Endothelial cell of umbilical vein (primary cell): ENCODE results near the gene EPS15. TPM values are rescaled to one million over a fixed set of nuclear protein-coding genes. Genes with fewer than 3 reads are reported as not detected.

Experiments used
- BruUV-seq: library from RNA; stranded (reverse); fragments of 400-500 nt; replicated peaks from 2 replicates; lab custom pipeline; 2021; lab: Mats Ljungman, UMichigan
- CTCF ChIA-PET: fragments of 300-600, 350-600 bp; sonication (Branson Sonifier 250); formaldehyde crosslinking; loops from one replicate; lab custom pipeline; 2021; ENCODE audit warnings: antibody characterized with exemption, inconsistent platforms; lab: Charles Lee
- POLR2A ChIA-PET: fragments of 300-600, 350-600 bp; sonication (Branson Sonifier 250); formaldehyde crosslinking; loops from one replicate; lab custom pipeline; 2021; ENCODE audit warnings: antibody characterized with exemption, inconsistent platforms; lab: Charles Lee
- DNase-seq: peaks from one replicate; pipeline ENCODE4 v3.0.0-alpha.2; 2011; ENCODE audit warnings: low read depth, low spot score
- FAIRE-seq: peaks from 2 replicates; lab custom pipeline; 2011; peaks lifted over from hg19 to GRCh38; lab: Jason Lieb, UNC
- H2AFZ ChIP-seq: 2 replicates; pipeline ENCODE4 v1.6.0; 2012; ENCODE audit warnings: low read depth, low read length, control low read depth, inconsistent platforms
- H3K27ac ChIP-seq: 2 replicates; pipeline ENCODE4 v1.5.1; 2011; ENCODE audit warnings: low read depth, mild to moderate bottlenecking, control low read depth, low read length, moderate library complexity; ENCODE audit not compliant: insufficient read depth
- H3K27me3 ChIP-seq, 2 experiments: 2 replicates each; pipeline versions ENCODE4 v1.6.0 to v1.6.1; 2011; ENCODE audit warnings: low read length in 2 of 2, mixed read lengths in 1 of 2; ENCODE audit not compliant: control insufficient read depth in 2 of 2, insufficient read depth in 2 of 2
- H3K36me3 ChIP-seq, 2 experiments: 2 replicates in 1 of 2; 3 replicates in 1 of 2; pipeline ENCODE4 v1.5.1; 2011; ENCODE audit warnings: low read length in 2 of 2, mild to moderate bottlenecking in 1 of 2, moderate library complexity in 1 of 2; ENCODE audit not compliant: control insufficient read depth in 2 of 2, insufficient read depth in 2 of 2; ENCODE audit errors: extremely low read depth in 1 of 2
- H3K4me1 ChIP-seq: 3 replicates; pipeline ENCODE4 v1.5.1; 2011; ENCODE audit warnings: mild to moderate bottlenecking, low read length; ENCODE audit not compliant: control insufficient read depth, insufficient read depth; ENCODE audit errors: extremely low read depth
- H3K4me2 ChIP-seq: 2 replicates; pipeline ENCODE4 v1.6.1; 2011; ENCODE audit warnings: low read length, control low read depth, mixed read lengths; ENCODE audit not compliant: insufficient read depth
- H3K4me3 ChIP-seq, 3 experiments: fragments of 200-600 bp in 1 of 3; sonication (generic), shearing (Covaris generic) in 1 of 3; replicated peaks in 1 of 3; 2 replicates each; pipeline ENCODE4 v1.5.1; 2011 to 2016; ENCODE audit warnings: control low read depth in 3 of 3, low read length in 3 of 3, mild to moderate bottlenecking in 2 of 3, inconsistent platforms in 1 of 3, low read depth in 1 of 3, moderate library complexity in 1 of 3; ENCODE audit not compliant: insufficient read depth in 1 of 3
- H3K79me2 ChIP-seq: 2 replicates; pipeline ENCODE4 v1.6.0; 2012; ENCODE audit warnings: low read length, inconsistent platforms; ENCODE audit not compliant: control insufficient read depth, insufficient read depth
- H3K9ac ChIP-seq: replicated peaks from 2 replicates; pipeline ENCODE3; 2011; ENCODE audit warnings: low read length, control low read depth; ENCODE audit not compliant: insufficient read depth; ENCODE audit errors: extremely low read depth
- H3K9me1 ChIP-seq: replicated peaks from 3 replicates; pipeline ENCODE4 v1.6.0; 2011; ENCODE audit warnings: mild to moderate bottlenecking, low read length; ENCODE audit not compliant: control insufficient read depth, insufficient read depth; ENCODE audit errors: extremely low read depth
- H3K9me3 ChIP-seq: replicated peaks from 2 replicates; pipeline ENCODE4 v1.5.1; 2012; ENCODE audit warnings: low read length, inconsistent platforms; ENCODE audit not compliant: control insufficient read depth, insufficient read depth
- H4K20me1 ChIP-seq: replicated peaks from 2 replicates; pipeline ENCODE3; 2011; ENCODE audit warnings: mild to moderate bottlenecking, low read length; ENCODE audit not compliant: control insufficient read depth, insufficient read depth; ENCODE audit errors: extremely low read depth
- EZH2 ChIP-seq: IDR thresholded peaks from 2 replicates; pipeline ENCODE4 v1.6.1; 2012; ENCODE audit warnings: borderline replicate concordance, low read depth, mild to moderate bottlenecking, moderate library complexity, low read length, inconsistent platforms; ENCODE audit not compliant: severe bottlenecking
- FOS ChIP-seq: IDR thresholded peaks from 2 replicates; pipeline ENCODE4 v1.6.1; 2011; ENCODE audit warnings: mild to moderate bottlenecking, low read length, moderate library complexity, borderline replicate concordance; ENCODE audit not compliant: insufficient read depth
- GATA2 ChIP-seq: IDR thresholded peaks from 2 replicates; pipeline ENCODE4 v1.7.0; 2011; ENCODE audit warnings: low read depth, mild to moderate bottlenecking, moderate library complexity, mixed read lengths, low read length; ENCODE audit not compliant: insufficient read length, insufficient read depth
- JUN ChIP-seq: IDR thresholded peaks from 2 replicates; pipeline ENCODE4 v1.6.1; 2011; ENCODE audit warnings: borderline replicate concordance, low read depth; ENCODE audit not compliant: insufficient read length, insufficient read depth
- MYC ChIP-seq: IDR thresholded peaks from one replicate; pipeline ENCODE4 v1.6.1; 2011; ENCODE audit warnings: mild to moderate bottlenecking, low read depth, low read length
- POLR2A ChIP-seq: IDR thresholded peaks from 2 replicates; pipeline ENCODE4 v1.6.1; 2012; ENCODE audit warnings: low read depth, mild to moderate bottlenecking, control low read depth, low read length
- POLR2AphosphoS5 ChIP-seq: IDR thresholded peaks from 2 replicates; pipeline ENCODE4 v1.6.1; 2012; ENCODE audit warnings: low read depth, mild to moderate bottlenecking, control low read depth, low read length, moderate library complexity; ENCODE audit not compliant: insufficient read depth
- dilution Hi-C: fragments of 300-500 bp; cut with MboI; formaldehyde crosslinking; loops from one replicate; pipeline ENCODE4 v1.15.0; 2019; ENCODE audit warnings: low sequenced_read_pairs; ENCODE audit not compliant: extremely low pct_ligation_motif_present
- intact Hi-C: fragments of 100-400 bp; cut with micrococcal nuclease; formaldehyde crosslinking; loops from one replicate; pipeline ENCODE4 v1.10.0; 2022
- polyA plus RNA-seq, 4 experiments: library from polyadenylated mRNA; depleted of rRNA in 3 of 4; stranded (reverse) in 3 of 4; unstranded in 1 of 4; fragments of >200 nt; gene quantifications; 2 replicates each; pipeline versions ENCODE4 v1.2.1 to v1.2.3, GENCODE V29; 2011 to 2012; ENCODE audit warnings: missing spikeins in 1 of 4
- total RNA-seq: library from RNA; stranded (reverse); gene quantifications from 2 replicates; pipeline ENCODE4 v1.2.3, GENCODE V29; 2021
- TF ChIP-seq, protein P1 (sequence below): IDR thresholded peaks from 2 replicates; pipeline ENCODE4 v1.6.1; 2011; ENCODE audit not compliant: insufficient read depth, insufficient read length
- TF ChIP-seq, protein P2 (sequence below), 2 donors: IDR thresholded peaks; 1 replicate in 1 of 2; 2 replicates in 1 of 2; pipeline ENCODE4 v1.5.1; 2011; ENCODE audit warnings: low read length in 2 of 2, mild to moderate bottlenecking in 2 of 2, moderate library complexity in 2 of 2, control low read depth in 1 of 2, inconsistent platforms in 1 of 2, low read depth in 1 of 2; ENCODE audit not compliant: insufficient read depth in 1 of 2; ENCODE audit errors: extremely low read depth in 1 of 2

Gene EPS15
- total and polyA plus RNA-seq, 2 donors (not counting 3 experiments of a cell fraction or from before 2014, with no cell fraction given) = 15.4 to 44.8 TPM

DNA sequence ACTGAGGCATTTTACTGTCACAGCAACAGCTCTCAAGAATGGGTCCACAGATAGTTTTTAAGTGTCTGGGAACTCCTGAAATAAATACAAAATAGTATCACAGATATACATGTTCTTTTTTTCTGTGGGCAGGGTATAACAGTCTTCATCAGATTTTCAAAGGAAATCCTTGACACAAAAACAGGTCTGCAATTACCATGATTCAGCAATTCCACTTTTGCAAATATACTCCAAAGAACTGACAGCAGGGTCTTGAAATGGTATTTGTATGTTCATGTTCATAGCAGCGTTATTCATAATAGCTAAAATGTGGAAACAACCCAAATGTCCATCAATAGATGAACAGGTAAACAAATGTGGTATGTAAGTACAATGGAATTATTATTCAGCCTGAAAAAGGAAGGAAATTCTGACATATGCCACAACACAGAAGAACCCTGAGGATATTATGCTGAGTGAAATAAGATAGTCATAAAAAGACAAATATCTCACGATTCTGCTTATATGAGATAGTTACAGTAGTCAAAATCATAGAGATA is 85.0 kb downstream of the EPS15 start:
- Histone ChIP-seq H3K9ac (peak overlapping the region; percentile 16), H4K20me1 (no peaks in the 10 kb centered on the region), H3K4me3 (peak overlapping the region in 1 of 3 experiments; percentile 36), H3K9me1 (no peaks in the 10 kb centered on the region), H3K4me1 (peaks cover 34% of the 10 kb centered on the region), H3K27me3 (no peaks in the 10 kb centered on the region), H2AFZ (no peak overlapping the region), H3K4me2 (peak overlapping the region; percentile 80), H3K9me3 (no peaks in the 10 kb centered on the region), H3K79me2 (no peaks in the 10 kb centered on the region), H3K27ac (peak overlapping the region; percentile 36), H3K36me3 (peaks cover 0 to 4% of the 10 kb centered on the region in 2 experiments)
- ChIA-PET CTCF (interaction anchor here (0.9 to 1.6 kb wide), 5 partner anchors 10 to 242 kb away, joined by 3 to 4 read pairs (median 4); no protein-coding TSS in a partner anchor), POLR2A (no interaction called here)
- peak; percentile 66 for DNase-seq
- peak; percentile 33 for FAIRE-seq
- no TSS peak for BruUV-seq
- dilution Hi-C loops (no loop called here), intact Hi-C loops (no loop called here)
- no peak for TF ChIP-seq FOS
- no peak for TF ChIP-seq GATA2
- TF ChIP-seq, protein P1, sequence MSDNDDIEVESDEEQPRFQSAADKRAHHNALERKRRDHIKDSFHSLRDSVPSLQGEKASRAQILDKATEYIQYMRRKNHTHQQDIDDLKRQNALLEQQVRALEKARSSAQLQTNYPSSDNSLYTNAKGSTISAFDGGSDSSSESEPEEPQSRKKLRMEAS = no peak
- TF ChIP-seq POLR2A = no peak
- no peak for TF ChIP-seq EZH2
- TF ChIP-seq POLR2AphosphoS5 = no peak
- TF ChIP-seq JUN = no peak
- TF ChIP-seq, protein P2, sequence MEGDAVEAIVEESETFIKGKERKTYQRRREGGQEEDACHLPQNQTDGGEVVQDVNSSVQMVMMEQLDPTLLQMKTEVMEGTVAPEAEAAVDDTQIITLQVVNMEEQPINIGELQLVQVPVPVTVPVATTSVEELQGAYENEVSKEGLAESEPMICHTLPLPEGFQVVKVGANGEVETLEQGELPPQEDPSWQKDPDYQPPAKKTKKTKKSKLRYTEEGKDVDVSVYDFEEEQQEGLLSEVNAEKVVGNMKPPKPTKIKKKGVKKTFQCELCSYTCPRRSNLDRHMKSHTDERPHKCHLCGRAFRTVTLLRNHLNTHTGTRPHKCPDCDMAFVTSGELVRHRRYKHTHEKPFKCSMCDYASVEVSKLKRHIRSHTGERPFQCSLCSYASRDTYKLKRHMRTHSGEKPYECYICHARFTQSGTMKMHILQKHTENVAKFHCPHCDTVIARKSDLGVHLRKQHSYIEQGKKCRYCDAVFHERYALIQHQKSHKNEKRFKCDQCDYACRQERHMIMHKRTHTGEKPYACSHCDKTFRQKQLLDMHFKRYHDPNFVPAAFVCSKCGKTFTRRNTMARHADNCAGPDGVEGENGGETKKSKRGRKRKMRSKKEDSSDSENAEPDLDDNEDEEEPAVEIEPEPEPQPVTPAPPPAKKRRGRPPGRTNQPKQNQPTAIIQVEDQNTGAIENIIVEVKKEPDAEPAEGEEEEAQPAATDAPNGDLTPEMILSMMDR (IDR thresholded peaks at IDR 0.05; ENCODE audit: extremely low read depth in 1 of 2, insufficient read depth in 1 of 2, low read depth in 1 of 2, low read length in 2 of 2) = no peak
- TF ChIP-seq MYC = no peak
